Left ventricle myocardium inferior (tissue), 1 donor: ENCODE data around the gene ACAN. TPM values are rescaled to one million over a fixed set of nuclear protein-coding genes. Genes with fewer than 3 reads are reported as not detected.

ENCODE experiments used
- DNase-seq: peaks from one replicate; pipeline ENCODE4 v3.0.0-alpha.2; 2020
- H3K27ac ChIP-seq: fragments of 200-600 bp; replicated peaks from 2 replicates; pipeline ENCODE4 v1.8.0; 2021
- H3K27me3 ChIP-seq: fragments of 200-600 bp; 2 replicates; pipeline ENCODE4 v1.8.0; 2021; ENCODE audit warnings: low read depth
- H3K36me3 ChIP-seq: fragments of 200-600 bp; 2 replicates; pipeline ENCODE4 v1.8.0; 2021
- H3K4me1 ChIP-seq: fragments of 200-600 bp; 2 replicates; pipeline ENCODE4 v1.8.0; 2021
- H3K4me3 ChIP-seq: fragments of 200-600 bp; 2 replicates; pipeline ENCODE4 v1.8.0; 2021; ENCODE audit warnings: mild to moderate bottlenecking, moderate library complexity
- H3K9me3 ChIP-seq: fragments of 200-600 bp; replicated peaks from 2 replicates; pipeline ENCODE4 v1.8.0; 2021
- CTCF ChIP-seq: fragments of 200-600 bp; IDR thresholded peaks from 2 replicates; pipeline ENCODE4 v1.8.0; 2021; ENCODE audit warnings: antibody characterized with exemption, mild to moderate bottlenecking, borderline replicate concordance
- intact Hi-C: fragments of 100-400 bp; cut with micrococcal nuclease; formaldehyde crosslinking; loops from one replicate; pipeline ENCODE4 v1.11.0; 2022
- total RNA-seq: library from RNA; stranded (reverse); fragmentation: NEBNext Ultra II Directional; extraction: Animal tissue kit (Norgen Biotek cat#: 25700); gene quantifications from one replicate; pipeline ENCODE4 v1.2.1, GENCODE V29; 2021
- donor health status: DM: no; HTN: yes; CAD: no; lungs with severe emphysema.

Gene ACAN
- total RNA-seq, 1 donor from 2014 or later = not detected

- peaks cover 53% of the 10 kb centered on the region for H3K36me3 ChIP-seq
- peak overlapping the region; percentile 91 for H3K27ac ChIP-seq
- no peak overlapping the region for H3K4me3 ChIP-seq
- no peak for DNase-seq
- H3K4me1 ChIP-seq = peaks cover 92% of the 10 kb centered on the region
- no peak for TF ChIP-seq CTCF
- no peaks in the 10 kb centered on the region for H3K9me3 ChIP-seq
- intact Hi-C loops = no loop called here
- H3K27me3 ChIP-seq = peaks cover 10% of the 10 kb centered on the region
Measured at GRCh38 chr15:88899251-88899650, 96.0 kb downstream of the ACAN start.

- H3K4me1 ChIP-seq = peaks cover 92% of the 10 kb centered on the region
Measured at GRCh38 chr15:88900309-88900981, 97.2 kb downstream of the ACAN start.

GRCh38 chr15:88900982-88901418, 97.8 kb downstream of the ACAN start:
- TF ChIP-seq CTCF = no peak
- no peak for DNase-seq
- peak overlapping the region; percentile 48 for H3K27ac ChIP-seq
- intact Hi-C loops = loop anchor here (5.0 to 10.0 kb wide), 3 partner anchors 101 to 274 kb away; no protein-coding TSS in a partner anchor
- peaks cover 65% of the 10 kb centered on the region for H3K36me3 ChIP-seq
- H3K9me3 ChIP-seq = no peaks in the 10 kb centered on the region
- H3K4me3 ChIP-seq = no peak overlapping the region
- H3K27me3 ChIP-seq = no peaks in the 10 kb centered on the region
- peaks cover 92% of the 10 kb centered on the region for H3K4me1 ChIP-seq

More at GRCh38 chr15:88900309-88900981, 97.2 kb downstream of the ACAN start:
- intact Hi-C loops = loop anchor here (5.0 to 10.0 kb wide), 3 partner anchors 102 to 274 kb away; no protein-coding TSS in a partner anchor
- TF ChIP-seq CTCF = no peak
- Histone ChIP-seq H3K27me3 (no peaks in the 10 kb centered on the region), H3K9me3 (no peaks in the 10 kb centered on the region), H3K27ac (peak overlapping the region; percentile 48), H3K36me3 (peaks cover 59% of the 10 kb centered on the region), H3K4me3 (no peak overlapping the region)
- no peak for DNase-seq

DNA sequence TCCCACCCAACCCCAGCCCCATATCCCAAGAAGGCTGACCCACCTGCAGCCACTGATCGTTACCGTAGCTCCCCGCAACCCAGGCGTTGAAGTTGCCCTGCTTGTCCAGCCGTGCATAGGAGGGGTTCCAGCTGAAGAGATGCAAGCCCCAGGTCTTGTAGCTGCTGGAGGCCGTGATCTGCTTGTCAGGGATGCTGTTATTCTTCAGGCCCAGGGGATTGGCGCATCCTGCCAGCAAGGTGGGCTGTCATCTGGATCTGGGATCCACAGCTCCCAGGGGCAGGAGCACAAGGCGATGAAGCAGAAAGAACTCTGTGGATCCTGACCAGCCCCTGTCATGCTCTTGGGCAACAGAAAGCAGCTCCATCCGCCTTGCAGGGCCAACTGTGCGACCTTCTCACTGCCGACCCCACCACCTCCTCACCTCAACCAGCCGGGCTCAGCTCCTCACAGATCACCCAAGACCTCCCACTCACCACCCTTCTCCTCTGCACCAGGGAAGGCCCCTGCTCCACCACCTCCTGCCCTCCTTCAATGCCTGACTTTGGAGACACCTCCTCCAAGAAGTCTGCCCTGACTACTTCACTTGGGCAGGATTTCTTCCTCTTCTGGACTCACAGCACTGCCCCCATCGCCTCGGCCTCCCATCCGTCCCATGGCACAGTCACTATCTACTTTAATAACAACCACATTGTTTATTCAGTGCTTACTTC, 98.4 kb downstream of the ACAN start:
- Histone ChIP-seq H3K27me3 (no peaks in the 10 kb centered on the region), H3K4me1 (peaks cover 92% of the 10 kb centered on the region), H3K9me3 (no peaks in the 10 kb centered on the region), H3K27ac (no peak overlapping the region), H3K36me3 (peaks cover 72% of the 10 kb centered on the region), H3K4me3 (no peak overlapping the region)
- no peak for DNase-seq
- intact Hi-C loops = loop anchor here (5.0 to 10.0 kb wide), 3 partner anchors 101 to 273 kb away; no protein-coding TSS in a partner anchor
- no peak for TF ChIP-seq CTCF

GRCh38 chr15:88902221-88902835, 99.1 kb downstream of the ACAN start:
- H3K4me1 ChIP-seq = peaks cover 92% of the 10 kb centered on the region
- no peak for DNase-seq
- intact Hi-C loops = loop anchor here (5.0 to 10.0 kb wide), 3 partner anchors 100 to 272 kb away; no protein-coding TSS in a partner anchor

More at GRCh38 chr15:88902221-88902835, 99.1 kb downstream of the ACAN start:
- Histone ChIP-seq H3K4me3 (no peak overlapping the region), H3K27me3 (no peaks in the 10 kb centered on the region), H3K27ac (no peak overlapping the region), H3K36me3 (peaks cover 78% of the 10 kb centered on the region), H3K9me3 (no peaks in the 10 kb centered on the region)
- TF ChIP-seq CTCF = no peak
